ENCODE measurements around the gene MYBL2. TPM values are rescaled to one million over a fixed set of nuclear protein-coding genes. Genes with fewer than 3 reads are reported as not detected.
"Not testable (repeated sequence)": the region's sequence is repeated elsewhere in the genome, so short reads cannot be mapped to it uniquely, and the experiment has no call there.

MYBL2 gene
- total RNA-seq, 1 experiment from 2014 or later = 345 TPM

- Histone ChIP-seq H3K36me3 (ENCODE audit: control insufficient read depth, insufficient read depth, low read length) (no peaks in the 10 kb centered on the region), H3K27me3 (replicated peaks; ENCODE audit: control insufficient read depth, insufficient read depth, low read length) (no peaks in the 10 kb centered on the region), H3K9me3 (0 out of 2 replicates have a peak, but pooled peaks cover 3% of the 10 kb centered on the region), H3K4me3 (ENCODE audit: low read depth, low read length) (no peak overlapping the region), H3K4me1 (peaks cover 31% of the 10 kb centered on the region)
- Mint-ChIP-seq H3K27ac (ENCODE audit: unreplicated experiment) (no peak overlapping the region), H3K4me1 (ENCODE audit: low read depth, unreplicated experiment) (no peaks in the 10 kb centered on the region), H3K9me3 (ENCODE audit: unreplicated experiment) (no peaks in the 10 kb centered on the region), H3K4me3 (ENCODE audit: unreplicated experiment) (no peak overlapping the region), H3K36me3 (ENCODE audit: insufficient read depth, unreplicated experiment) (peaks cover 23% of the 10 kb centered on the region), H3K27me3 (ENCODE audit: insufficient read depth, unreplicated experiment) (no peaks in the 10 kb centered on the region)
- TF ChIP-seq CTCF (IDR thresholded peaks at IDR 0.05; ENCODE audit: insufficient read depth in 1 of 2, low read depth in 1 of 2, low read length in 1 of 2, severe bottlenecking in 1 of 2, unreplicated experiment in 1 of 2) = no peak
- POLR2A ChIA-PET = interaction anchor here (1.5 kb wide), 1 partner anchor 197 kb away, joined by 6 read pairs; the partner anchor contains the start of gene SRSF6
- no TSS peak for BruUV-seq (replicated peaks)
- DNase-seq = no peak
- intact Hi-C loops (cut with micrococcal nuclease; ENCODE audit: unreplicated experiment) = loop anchor here (1.0 kb wide), 3 partner anchors 13 to 116 kb away; partner anchors contain the start of gene MYBL2
- CTCF ChIA-PET = no interaction called here
Measured at GRCh38 chr20:43653966-43654365, 12.9 kb upstream of the MYBL2 start.

DNA sequence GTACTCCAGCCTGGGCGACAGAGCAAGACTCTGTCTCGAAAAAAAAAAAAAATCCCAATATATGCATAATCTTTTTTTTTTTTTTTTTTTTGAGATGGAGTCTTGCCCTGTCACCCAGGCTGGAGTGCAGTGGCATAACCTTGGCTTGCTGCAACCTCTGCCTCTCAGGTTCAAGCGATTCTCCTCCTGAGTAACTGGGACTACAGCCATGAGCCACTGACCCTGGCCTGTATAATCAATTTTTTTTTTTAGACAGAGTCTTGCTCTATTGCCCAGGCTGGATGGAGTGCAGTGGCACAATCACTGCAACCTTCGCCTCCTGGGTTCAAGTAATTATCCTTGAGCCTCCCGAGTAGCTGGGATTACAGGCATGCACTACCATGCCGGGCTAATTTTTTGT lies 11.7 kb upstream of the MYBL2 start:
- Mint-ChIP-seq H3K36me3 (ENCODE audit: insufficient read depth, unreplicated experiment) (peaks cover 23% of the 10 kb centered on the region), H3K27ac (ENCODE audit: unreplicated experiment) (peak overlapping the region; percentile 100)
- peaks cover 31% of the 10 kb centered on the region for H3K4me1 ChIP-seq
- CTCF ChIA-PET; H3K4me1 Mint-ChIP-seq (ENCODE audit: low read depth, unreplicated experiment); H3K9me3 Mint-ChIP-seq (ENCODE audit: unreplicated experiment); H3K9me3 ChIP-seq; H3K27me3 ChIP-seq (replicated peaks; ENCODE audit: control insufficient read depth, insufficient read depth, low read length); POLR2A ChIA-PET; H3K36me3 ChIP-seq (ENCODE audit: control insufficient read depth, insufficient read depth, low read length); H3K4me3 Mint-ChIP-seq (ENCODE audit: unreplicated experiment); BruUV-seq (replicated peaks); intact Hi-C loops (cut with micrococcal nuclease; ENCODE audit: unreplicated experiment); H3K4me3 ChIP-seq (ENCODE audit: low read depth, low read length); DNase-seq; H3K27me3 Mint-ChIP-seq (ENCODE audit: insufficient read depth, unreplicated experiment): not testable (repeated sequence)

- Histone ChIP-seq H3K4me1 (peaks cover 31% of the 10 kb centered on the region), H3K4me3 (ENCODE audit: low read depth, low read length) (no peak overlapping the region), H3K36me3 (ENCODE audit: control insufficient read depth, insufficient read depth, low read length) (no peaks in the 10 kb centered on the region), H3K9me3 (0 out of 2 replicates have a peak, but pooled peaks cover 3% of the 10 kb centered on the region), H3K27me3 (replicated peaks; ENCODE audit: control insufficient read depth, insufficient read depth, low read length) (no peaks in the 10 kb centered on the region)
- BruUV-seq (replicated peaks) = no TSS peak
- Mint-ChIP-seq H3K36me3 (ENCODE audit: insufficient read depth, unreplicated experiment) (peaks cover 23% of the 10 kb centered on the region), H3K27me3 (ENCODE audit: insufficient read depth, unreplicated experiment) (no peaks in the 10 kb centered on the region), H3K4me1 (ENCODE audit: low read depth, unreplicated experiment) (no peaks in the 10 kb centered on the region), H3K4me3 (ENCODE audit: unreplicated experiment) (peak overlapping the region; percentile 100), H3K9me3 (ENCODE audit: unreplicated experiment) (no peaks in the 10 kb centered on the region), H3K27ac (ENCODE audit: unreplicated experiment) (peak overlapping the region; percentile 100)
- DNase-seq = peak in 1 of 2 experiments; percentile 21
- ChIA-PET CTCF (interaction anchor here (0.7 kb wide), 1 partner anchor 542 kb away, joined by 4 read pairs; no protein-coding TSS in a partner anchor), POLR2A (no interaction called here)
- intact Hi-C loops (cut with micrococcal nuclease; ENCODE audit: unreplicated experiment) = no loop called here
- no peak for TF ChIP-seq CTCF (IDR thresholded peaks at IDR 0.05; ENCODE audit: insufficient read depth in 1 of 2, low read depth in 1 of 2, low read length in 1 of 2, severe bottlenecking in 1 of 2, unreplicated experiment in 1 of 2)
Measured at GRCh38 chr20:43655937-43656336, 11.0 kb upstream of the MYBL2 start.
